Measurements from ENCODE around the gene RGS19.

RGS19 gene

GRCh38 chr20:64070244-64070993 is 8.9 kb downstream of the RGS19 start:
- in situ Hi-C loops (cut with HindIII; ENCODE audit: low pct_ligation_motif_present, low pct_unique_long_range_greater_than_20kb, low sequenced_read_pairs), result no loop called here
- no peak for DNase-seq

DNA sequence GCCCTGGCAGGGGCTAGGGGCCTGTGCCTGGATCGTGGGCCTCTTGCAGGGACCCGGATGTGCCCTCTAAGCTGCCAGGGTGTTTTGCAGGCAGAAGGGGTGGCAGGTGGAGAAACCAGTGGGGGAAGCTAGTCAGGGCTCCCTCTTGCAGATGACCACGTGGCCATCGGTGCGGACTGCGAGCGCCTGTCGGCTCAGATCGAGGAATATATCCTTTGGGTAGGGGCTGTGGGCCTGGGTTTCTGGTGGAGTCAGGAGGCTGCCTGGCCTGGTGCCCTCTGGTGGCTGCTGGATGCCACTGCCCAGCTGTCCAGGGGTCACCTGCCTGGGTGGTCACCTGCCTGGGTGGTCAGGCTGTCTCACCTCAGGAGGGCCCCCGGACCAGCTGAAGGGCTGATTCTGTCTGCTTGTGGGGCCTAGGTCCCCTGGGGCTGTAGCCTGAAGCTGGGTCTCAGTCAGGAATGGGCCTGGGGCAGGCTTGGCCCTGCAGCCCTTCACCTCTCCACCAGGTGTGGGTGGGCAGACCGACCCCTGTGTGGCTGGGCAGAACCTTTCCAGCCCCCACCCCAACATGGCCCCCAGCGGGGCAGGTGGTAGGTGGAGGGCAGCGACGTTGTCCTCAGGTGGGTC is 9.6 kb downstream of the RGS19 start:
- in situ Hi-C loops (cut with HindIII; ENCODE audit: low pct_ligation_motif_present, low pct_unique_long_range_greater_than_20kb, low sequenced_read_pairs), result no loop called here
- DNase-seq, result peak; percentile 33

DNA sequence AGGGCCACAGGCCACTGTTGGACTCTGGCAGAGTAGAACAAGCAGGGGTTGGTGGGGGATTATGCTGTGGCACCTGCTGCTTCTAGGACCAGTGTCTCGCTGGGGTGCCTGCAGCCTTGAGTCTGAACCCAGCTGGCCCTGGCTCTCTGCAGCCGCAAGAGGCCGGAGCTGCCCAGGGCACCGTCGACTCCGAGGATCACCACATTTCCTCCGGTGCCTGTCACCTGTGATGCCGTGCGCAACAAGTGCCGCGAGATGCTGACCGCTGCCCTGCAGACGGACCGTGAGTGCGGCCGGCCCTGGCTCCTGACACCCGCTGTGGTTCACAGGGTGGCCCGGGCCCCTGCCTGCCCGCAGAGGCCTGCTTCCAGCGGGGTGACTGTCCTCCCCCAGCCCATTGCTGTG is 10.1 kb downstream of the RGS19 start:
- in situ Hi-C loops (cut with HindIII; ENCODE audit: low pct_ligation_motif_present, low pct_unique_long_range_greater_than_20kb, low sequenced_read_pairs), result no loop called here

DNA sequence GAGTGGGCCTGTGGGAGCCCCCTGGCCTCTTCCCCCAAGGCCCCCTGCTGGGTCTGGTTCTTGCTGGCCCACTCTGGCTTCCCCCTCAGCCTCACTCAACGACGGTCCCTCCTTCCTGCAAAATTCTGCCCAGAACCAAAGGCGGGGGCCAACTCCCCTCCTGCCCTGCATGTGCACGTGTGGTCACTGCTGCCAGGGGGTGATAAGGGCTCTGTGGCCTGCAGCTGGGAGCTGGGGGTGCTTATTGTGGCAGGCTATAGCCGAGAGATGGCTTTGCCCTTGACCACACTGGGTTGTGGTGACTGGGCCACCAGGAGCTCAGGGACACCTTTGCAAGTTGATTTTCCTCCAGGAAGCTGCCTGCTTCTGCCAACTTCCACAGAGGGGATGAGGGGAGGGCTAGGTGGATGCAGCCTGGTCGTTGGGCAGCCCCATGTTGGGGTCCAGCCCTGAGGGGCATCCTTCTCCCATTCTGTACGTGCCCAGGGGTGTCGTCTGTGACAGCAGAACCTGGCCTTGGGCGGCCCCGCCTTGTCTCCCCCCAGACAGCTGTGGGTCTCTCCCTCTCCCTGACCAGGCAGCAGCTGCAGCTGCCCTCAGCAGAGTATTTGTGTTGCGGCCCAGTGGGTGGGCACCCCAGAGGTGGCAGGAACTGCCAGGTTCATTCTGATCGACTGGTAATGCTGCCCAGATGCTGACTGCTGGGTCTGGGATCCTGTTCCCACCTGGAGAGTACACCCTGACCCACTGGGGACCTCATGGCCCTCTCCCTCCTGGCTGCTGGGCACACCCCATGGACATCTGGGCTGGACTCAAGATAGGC is 10.7 kb downstream of the RGS19 start:
- DNase-seq, result no peak
- in situ Hi-C loops (cut with HindIII; ENCODE audit: low pct_ligation_motif_present, low pct_unique_long_range_greater_than_20kb, low sequenced_read_pairs), result no loop called here

More for the DNA sequence above, 10.1 kb downstream of the RGS19 start:
- DNase-seq, result no peak

DNA sequence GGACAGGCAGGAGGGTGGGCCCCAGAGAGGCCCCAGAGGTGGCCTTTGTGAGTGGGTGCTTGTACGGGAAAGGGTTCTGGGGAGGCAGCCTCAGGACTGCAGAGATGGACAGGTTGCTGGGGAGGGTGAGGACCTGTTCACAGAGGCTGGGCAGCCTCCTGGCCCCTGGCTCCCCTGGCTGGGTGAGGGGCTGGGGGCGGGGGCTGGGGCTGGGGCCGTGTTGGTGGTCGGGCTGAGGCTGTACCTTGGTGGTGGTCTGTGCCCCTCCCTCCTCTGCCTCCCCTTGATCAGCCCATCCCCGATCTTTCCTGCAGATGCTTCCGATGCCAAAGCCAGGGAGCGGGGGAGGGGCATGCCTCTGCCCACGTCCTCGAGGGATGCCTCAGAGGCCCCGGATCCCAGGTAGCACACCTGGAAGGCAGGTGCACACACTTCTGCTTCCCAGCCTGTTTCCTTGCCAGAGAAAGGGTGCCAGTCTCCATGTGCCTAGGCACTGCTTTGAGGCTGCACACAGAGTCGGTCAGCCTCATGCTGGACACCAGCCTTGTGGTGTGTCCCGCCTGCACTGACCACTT is 11.5 kb downstream of the RGS19 start:
- no peak for DNase-seq
- in situ Hi-C loops (cut with HindIII; ENCODE audit: low pct_ligation_motif_present, low pct_unique_long_range_greater_than_20kb, low sequenced_read_pairs), result no loop called here

DNA sequence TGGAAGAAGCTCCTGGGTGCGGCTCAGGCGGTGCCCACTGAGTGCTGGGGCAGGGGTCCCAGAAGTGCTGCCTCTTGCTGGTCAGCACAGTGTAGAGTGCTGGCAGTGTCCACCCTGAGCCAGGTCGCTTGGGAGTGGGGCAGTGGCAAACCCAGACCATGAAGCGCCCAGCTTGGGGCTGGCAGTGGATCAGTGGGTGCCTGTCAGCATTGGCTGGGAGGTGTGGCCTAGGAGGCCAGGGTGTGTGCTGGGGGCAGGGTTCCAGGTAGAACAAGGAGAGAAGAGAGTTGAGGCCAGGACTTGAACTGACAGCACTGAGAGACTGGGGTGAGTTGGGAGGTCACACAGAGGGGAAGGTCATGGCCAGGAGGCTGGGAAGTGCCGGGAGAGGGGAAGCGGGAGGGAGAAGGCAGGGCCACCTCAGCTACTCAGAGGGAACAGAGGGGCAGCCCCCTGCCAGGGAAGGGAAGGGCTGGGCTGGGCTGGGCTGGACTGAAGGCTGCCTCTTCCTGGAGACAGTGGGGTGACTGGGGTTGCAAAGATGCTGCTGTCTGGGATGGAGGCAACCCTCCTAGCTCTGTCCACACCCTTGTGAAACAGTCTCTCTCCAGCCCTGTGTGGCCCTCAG is 12.2 kb downstream of the RGS19 start:
- no peak for DNase-seq
- in situ Hi-C loops (cut with HindIII; ENCODE audit: low pct_ligation_motif_present, low pct_unique_long_range_greater_than_20kb, low sequenced_read_pairs), result no loop called here

GRCh38 chr20:64065974-64066343 is 13.4 kb downstream of the RGS19 start:
- peak; percentile 92 for DNase-seq

DNA sequence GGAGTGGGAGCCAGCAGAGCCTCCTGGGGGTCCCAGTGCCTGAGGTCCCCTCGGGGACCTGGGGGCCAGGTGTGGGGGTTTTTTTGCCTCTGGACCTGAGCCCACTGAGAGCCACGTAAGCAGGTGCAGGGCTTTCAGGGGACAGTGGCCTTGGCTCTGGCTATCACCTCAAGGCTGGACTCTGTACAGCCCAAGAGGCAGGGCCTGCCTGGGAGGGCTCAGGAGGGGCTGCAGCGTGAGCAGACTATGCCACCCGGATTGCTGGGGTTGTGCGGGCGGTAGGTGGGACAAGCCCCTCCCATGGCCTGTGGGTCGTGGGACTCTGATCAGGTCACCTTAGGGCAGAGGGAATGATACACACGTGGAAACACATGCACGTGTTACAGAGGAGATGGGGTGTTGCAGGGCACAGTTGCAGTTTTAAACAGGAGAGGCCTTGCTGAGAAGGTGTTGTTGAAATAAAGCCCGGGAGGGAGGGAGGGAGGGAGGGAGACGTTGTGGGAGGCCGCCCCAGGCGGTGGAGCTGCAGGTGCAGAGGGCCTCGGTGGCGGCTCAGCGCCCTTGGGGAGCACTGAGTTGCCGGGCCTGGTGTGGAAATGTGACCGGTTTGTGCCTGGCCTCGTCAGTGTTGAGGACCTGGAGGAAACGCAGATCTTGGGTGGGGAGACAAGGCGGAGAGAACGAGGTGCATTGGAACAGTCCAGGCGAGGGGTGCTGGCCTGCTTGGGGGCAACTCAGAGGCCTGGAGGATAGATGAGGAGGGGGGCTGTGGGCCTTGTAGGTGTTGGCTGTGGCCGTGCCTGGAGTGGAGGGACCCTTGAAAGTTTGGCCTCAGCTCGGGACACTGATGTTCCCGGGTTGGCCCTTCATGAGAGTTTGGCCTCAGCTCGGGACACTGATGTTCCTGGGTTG is 14.0 kb downstream of the RGS19 start:
- in situ Hi-C loops (cut with HindIII; ENCODE audit: low pct_ligation_motif_present, low pct_unique_long_range_greater_than_20kb, low sequenced_read_pairs), result no loop called here
- DNase-seq, result no peak

More at GRCh38 chr20:64065974-64066343, 13.4 kb downstream of the RGS19 start:
- in situ Hi-C loops (cut with HindIII; ENCODE audit: low pct_ligation_motif_present, low pct_unique_long_range_greater_than_20kb, low sequenced_read_pairs), result no loop called here

- in situ Hi-C loops (cut with HindIII; ENCODE audit: low pct_ligation_motif_present, low pct_unique_long_range_greater_than_20kb, low sequenced_read_pairs), result no loop called here
- peak; percentile 66 for DNase-seq
Measured at GRCh38 chr20:64064145-64064698, 15.1 kb downstream of the RGS19 start.

DNA sequence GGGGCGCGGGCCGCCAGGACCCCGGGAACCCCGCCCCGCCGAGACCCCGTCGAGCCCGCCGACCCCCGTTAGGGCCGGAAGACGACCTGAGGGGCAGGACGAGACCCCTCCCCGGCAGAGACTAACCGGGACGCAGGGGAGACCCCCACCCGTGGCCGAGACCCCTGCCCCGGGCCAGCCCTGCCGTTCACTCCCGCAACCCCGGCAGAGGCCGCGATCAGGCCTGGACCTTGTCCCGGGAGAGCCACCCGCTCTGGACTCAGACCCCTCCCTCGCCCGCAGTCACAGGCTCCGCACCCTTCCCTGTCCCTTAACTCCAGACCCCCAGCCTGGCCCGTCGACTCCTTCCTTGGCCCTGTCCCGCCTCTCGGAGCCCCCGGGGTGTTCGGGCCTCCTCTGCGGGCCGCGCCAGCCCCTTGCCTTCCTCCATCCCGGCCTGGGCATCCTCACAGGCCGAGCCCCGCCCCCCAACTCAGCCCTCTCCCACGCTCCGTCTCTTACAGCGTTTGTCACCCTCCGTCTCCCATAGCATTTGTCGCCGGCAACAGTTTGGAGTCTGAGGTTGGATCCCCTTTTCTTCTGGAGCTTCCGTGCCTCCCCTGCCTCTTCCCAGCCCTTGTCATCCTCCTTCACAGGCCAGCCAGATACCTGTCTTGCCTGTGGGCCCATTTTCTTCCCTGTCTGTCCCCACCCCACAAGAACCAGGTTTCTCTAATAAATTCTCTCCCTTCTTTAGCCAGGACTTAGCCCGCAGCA is 15.8 kb downstream of the RGS19 start:
- DNase-seq, result no peak

DNA sequence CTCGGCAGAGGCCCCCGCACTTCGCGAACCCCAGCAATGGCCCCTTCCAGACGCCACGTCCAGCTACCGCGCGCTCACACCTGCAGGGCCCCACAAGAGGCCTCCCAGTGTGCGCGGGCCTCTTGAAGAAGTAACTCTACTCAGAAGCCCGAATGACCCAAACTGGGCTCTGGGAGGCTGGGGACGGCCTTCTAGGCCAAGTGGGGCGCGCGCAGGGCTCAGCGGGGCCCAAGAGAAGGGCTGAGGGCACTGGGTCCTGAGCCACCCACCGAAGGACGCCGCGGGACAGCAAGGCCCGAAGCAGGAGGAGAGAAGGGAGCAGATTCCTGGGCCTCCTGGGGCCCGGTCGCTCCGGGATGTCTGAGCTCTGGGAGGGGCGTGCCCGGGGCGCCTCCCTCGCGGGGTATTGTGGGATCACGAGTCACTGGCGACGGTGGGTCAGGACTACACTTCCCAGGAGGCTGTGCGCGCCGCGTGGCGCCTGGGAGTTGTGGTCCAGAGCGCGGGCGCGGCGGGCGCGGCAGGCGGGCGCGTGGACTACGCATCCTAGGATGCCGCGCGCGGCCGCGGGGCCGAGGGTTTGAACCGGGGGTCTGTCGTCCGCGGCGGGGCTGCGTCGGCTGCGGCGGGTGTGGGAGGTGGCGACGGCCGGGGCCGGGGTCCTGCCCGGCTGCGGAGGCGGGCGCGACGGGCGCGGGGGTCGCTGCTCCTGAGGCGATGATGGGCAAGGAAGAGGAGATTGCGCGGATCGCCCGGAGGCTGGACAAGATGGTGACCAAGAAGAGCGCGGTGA is 16.5 kb downstream of the RGS19 start, which contains the start of gene TCEA2:
TSS of gene TCEA2 (plus strand) at position 603 of the 793 bp plus-strand sequence. CDS start at position 718, 115 bp downstream.
- DNase-seq, result peak; percentile 93
- in situ Hi-C loops (cut with HindIII; ENCODE audit: low pct_ligation_motif_present, low pct_unique_long_range_greater_than_20kb, low sequenced_read_pairs), result no loop called here

More for the DNA sequence above, 15.8 kb downstream of the RGS19 start:
- in situ Hi-C loops (cut with HindIII; ENCODE audit: low pct_ligation_motif_present, low pct_unique_long_range_greater_than_20kb, low sequenced_read_pairs), result no loop called here

GRCh38 chr20:64062276-64062595 is 17.1 kb downstream of the RGS19 start:
- no peak for DNase-seq
- in situ Hi-C loops (cut with HindIII; ENCODE audit: low pct_ligation_motif_present, low pct_unique_long_range_greater_than_20kb, low sequenced_read_pairs), result no loop called here

- in situ Hi-C loops (cut with HindIII; ENCODE audit: low pct_ligation_motif_present, low pct_unique_long_range_greater_than_20kb, low sequenced_read_pairs), result no loop called here
- DNase-seq, result no peak
Measured at GRCh38 chr20:64058536-64058935, 20.8 kb downstream of the RGS19 start.

DNA sequence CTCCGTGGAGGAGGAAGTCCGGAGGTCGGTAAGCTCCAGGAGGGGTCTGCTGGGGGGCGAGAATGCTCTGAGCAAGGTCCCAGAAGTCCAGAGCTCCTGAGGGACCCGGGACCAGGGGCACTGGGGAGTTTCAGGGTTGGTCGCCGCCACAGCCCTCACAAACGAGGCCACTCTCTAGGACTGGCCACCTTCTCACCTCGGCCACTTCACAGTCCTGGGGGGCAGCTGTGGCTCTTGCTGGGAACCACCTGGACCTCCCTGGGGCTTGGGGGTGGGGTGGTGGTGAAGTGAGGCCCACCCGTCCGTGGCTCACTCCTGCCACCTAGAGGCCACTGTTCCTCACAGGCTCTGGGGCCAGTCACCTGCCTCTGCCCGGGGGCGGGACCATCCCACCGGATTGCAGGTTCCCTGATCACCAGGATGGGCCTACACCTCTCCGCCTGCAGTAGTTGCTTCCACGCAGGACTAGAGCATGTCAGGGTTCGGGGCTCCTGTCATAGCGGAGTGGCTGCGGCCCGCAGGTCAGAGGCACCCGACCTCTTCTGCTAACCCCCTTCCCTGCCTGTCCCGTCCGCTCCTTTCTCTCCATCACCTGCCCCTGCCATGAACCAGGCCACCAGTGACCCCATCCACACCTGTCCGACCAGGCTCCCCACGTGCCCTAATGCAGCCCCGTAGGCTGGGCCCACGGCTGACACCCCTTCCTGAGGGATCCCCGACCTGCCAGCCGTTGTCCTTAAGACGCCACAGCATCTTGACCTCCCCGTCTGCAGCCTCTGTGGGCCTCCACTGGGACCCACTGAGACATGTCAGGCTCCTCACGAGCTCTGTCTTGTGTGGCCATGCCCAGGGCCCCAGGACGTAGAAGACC is 21.5 kb downstream of the RGS19 start:
- in situ Hi-C loops (cut with HindIII; ENCODE audit: low pct_ligation_motif_present, low pct_unique_long_range_greater_than_20kb, low sequenced_read_pairs), result no loop called here
- peak; percentile 53 for DNase-seq

GRCh38 chr20:64056889-64057627 is 22.3 kb downstream of the RGS19 start:
- no peak for DNase-seq
- in situ Hi-C loops (cut with HindIII; ENCODE audit: low pct_ligation_motif_present, low pct_unique_long_range_greater_than_20kb, low sequenced_read_pairs), result no loop called here
